GM19025 (cell line): ENCODE data around the gene NIPAL4.

Source experiments
- ATAC-seq: cut with Tn5 transposase; IDR thresholded peaks from one replicate; pipeline ENCODE4 v1.9.1; 2021; ENCODE audit warnings: mild to moderate bottlenecking, low read depth, moderate library complexity; ENCODE audit not compliant: unreplicated experiment

NIPAL4 gene

GRCh38 chr5:157511651-157512644, 51.9 kb downstream of the NIPAL4 start:
- no peak for ATAC-seq

- no peak for ATAC-seq
These were observed 53.2 kb downstream of the NIPAL4 start for GRCh38 chr5:157513182-157513581.

GRCh38 chr5:157514974-157515373, 55.0 kb downstream of the NIPAL4 start:
- no peak for ATAC-seq

- no peak for ATAC-seq
These were observed 56.0 kb downstream of the NIPAL4 start for GRCh38 chr5:157516006-157516405.

- no peak for ATAC-seq
These were observed 56.8 kb downstream of the NIPAL4 start for GRCh38 chr5:157516626-157517325.

- peak; percentile 62 for ATAC-seq
These were observed 59.0 kb downstream of the NIPAL4 start for GRCh38 chr5:157518963-157519362.

- ATAC-seq = peak; percentile 56
These were observed 59.7 kb downstream of the NIPAL4 start for GRCh38 chr5:157519579-157520253.

GRCh38 chr5:157520911-157521703, 61.1 kb downstream of the NIPAL4 start:
- ATAC-seq = no peak

- no peak for ATAC-seq
These were observed 61.7 kb downstream of the NIPAL4 start for GRCh38 chr5:157521704-157522029.

GRCh38 chr5:157523976-157524375, 64.0 kb downstream of the NIPAL4 start:
- no peak for ATAC-seq
